ENCODE measurements around the gene SHISAL2A. TPM values are rescaled to one million over a fixed set of nuclear protein-coding genes. Genes with fewer than 3 reads are reported as not detected.

SHISAL2A gene
- total and polyA plus RNA-seq, 2 of the 13 experiments (the other 11 are each of a cell fraction or from before 2014, with no cell fraction given), result not detected

DNA sequence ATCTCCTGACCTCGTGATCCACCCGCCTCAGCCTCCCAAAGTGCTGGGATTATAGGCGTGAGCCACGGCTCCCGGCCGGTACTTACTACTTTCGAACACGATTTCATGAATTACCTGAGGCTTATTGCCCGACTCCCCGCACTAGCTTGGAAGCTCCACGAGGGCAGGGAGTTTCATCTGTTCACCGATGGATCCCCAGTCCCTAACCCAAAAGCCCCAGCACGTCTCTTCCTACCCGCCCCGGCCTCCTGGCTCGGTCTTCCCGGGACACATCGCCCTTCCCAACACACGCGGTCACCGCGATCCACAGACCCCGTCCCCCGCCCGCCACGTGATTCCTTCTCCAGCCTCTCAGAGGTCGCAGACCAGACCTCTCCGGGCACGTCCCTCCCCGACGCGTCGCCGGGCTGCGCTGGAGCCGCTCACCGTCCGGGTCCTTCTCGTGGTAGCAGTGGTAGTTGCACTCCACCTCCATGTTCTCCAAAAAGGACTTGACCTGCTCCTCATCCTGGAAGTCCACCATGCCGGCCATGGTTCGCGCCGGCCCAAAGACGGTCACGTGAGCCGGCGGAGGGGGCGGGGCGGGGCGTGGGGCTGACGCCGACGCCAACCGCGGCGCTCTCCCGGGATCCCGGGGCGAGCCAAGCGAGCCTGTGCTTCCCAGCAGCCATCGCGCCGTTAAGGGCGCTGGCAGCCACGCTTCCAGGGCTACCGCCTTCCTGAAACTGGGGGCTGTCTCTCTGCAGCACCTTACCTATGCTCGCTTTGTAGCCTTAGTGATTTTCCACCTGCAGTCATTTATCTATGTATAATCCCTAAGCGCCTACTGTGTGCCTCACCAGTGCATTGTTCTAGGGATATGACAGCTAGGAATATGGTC lies 65.1 kb downstream of the SHISAL2A start, which contains the start of gene COA7 (continued):
- TF ChIP-seq, protein P1, sequence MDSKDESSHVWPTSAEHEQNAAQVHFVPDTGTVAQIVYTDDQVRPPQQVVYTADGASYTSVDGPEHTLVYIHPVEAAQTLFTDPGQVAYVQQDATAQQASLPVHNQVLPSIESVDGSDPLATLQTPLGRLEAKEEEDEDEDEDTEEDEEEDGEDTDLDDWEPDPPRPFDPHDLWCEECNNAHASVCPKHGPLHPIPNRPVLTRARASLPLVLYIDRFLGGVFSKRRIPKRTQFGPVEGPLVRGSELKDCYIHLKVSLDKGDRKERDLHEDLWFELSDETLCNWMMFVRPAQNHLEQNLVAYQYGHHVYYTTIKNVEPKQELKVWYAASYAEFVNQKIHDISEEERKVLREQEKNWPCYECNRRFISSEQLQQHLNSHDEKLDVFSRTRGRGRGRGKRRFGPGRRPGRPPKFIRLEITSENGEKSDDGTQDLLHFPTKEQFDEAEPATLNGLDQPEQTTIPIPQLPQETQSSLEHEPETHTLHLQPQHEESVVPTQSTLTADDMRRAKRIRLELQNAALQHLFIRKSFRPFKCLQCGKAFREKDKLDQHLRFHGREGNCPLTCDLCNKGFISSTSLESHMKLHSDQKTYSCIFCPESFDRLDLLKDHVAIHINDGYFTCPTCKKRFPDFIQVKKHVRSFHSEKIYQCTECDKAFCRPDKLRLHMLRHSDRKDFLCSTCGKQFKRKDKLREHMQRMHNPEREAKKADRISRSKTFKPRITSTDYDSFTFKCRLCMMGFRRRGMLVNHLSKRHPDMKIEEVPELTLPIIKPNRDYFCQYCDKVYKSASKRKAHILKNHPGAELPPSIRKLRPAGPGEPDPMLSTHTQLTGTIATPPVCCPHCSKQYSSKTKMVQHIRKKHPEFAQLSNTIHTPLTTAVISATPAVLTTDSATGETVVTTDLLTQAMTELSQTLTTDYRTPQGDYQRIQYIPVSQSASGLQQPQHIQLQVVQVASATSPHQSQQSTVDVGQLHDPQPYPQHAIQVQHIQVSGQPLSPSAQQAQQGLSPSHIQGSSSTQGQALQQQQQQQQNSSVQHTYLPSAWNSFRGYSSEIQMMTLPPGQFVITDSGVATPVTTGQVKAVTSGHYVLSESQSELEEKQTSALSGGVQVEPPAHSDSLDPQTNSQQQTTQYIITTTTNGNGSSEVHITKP (CRISPR knock-in tag; IDR thresholded peaks at IDR 0.05; ENCODE audit: low read depth), result peak; percentile 76; the same call in 1 of the 2 replicates
- no peak for TF ChIP-seq ZNF10 (CRISPR knock-in tag; IDR thresholded peaks at IDR 0.05; ENCODE audit: borderline replicate concordance, low read depth)
- no peak; the same call in 1 of the 2 replicates for TF ChIP-seq ZNF17 (CRISPR knock-in tag; IDR thresholded peaks at IDR 0.05)
- TF ChIP-seq KLF11 (CRISPR knock-in tag; IDR thresholded peaks at IDR 0.05), result peak; percentile 64; the same call in 1 of the 2 replicates
- no peak for TF ChIP-seq HMG20B (CRISPR knock-in tag; conservative IDR thresholded peaks at IDR 0.05)
- TF ChIP-seq ZNF282 (IDR thresholded peaks at IDR 0.05; ENCODE audit: partially characterized antibody), result no peak
- TF ChIP-seq, protein P2, sequence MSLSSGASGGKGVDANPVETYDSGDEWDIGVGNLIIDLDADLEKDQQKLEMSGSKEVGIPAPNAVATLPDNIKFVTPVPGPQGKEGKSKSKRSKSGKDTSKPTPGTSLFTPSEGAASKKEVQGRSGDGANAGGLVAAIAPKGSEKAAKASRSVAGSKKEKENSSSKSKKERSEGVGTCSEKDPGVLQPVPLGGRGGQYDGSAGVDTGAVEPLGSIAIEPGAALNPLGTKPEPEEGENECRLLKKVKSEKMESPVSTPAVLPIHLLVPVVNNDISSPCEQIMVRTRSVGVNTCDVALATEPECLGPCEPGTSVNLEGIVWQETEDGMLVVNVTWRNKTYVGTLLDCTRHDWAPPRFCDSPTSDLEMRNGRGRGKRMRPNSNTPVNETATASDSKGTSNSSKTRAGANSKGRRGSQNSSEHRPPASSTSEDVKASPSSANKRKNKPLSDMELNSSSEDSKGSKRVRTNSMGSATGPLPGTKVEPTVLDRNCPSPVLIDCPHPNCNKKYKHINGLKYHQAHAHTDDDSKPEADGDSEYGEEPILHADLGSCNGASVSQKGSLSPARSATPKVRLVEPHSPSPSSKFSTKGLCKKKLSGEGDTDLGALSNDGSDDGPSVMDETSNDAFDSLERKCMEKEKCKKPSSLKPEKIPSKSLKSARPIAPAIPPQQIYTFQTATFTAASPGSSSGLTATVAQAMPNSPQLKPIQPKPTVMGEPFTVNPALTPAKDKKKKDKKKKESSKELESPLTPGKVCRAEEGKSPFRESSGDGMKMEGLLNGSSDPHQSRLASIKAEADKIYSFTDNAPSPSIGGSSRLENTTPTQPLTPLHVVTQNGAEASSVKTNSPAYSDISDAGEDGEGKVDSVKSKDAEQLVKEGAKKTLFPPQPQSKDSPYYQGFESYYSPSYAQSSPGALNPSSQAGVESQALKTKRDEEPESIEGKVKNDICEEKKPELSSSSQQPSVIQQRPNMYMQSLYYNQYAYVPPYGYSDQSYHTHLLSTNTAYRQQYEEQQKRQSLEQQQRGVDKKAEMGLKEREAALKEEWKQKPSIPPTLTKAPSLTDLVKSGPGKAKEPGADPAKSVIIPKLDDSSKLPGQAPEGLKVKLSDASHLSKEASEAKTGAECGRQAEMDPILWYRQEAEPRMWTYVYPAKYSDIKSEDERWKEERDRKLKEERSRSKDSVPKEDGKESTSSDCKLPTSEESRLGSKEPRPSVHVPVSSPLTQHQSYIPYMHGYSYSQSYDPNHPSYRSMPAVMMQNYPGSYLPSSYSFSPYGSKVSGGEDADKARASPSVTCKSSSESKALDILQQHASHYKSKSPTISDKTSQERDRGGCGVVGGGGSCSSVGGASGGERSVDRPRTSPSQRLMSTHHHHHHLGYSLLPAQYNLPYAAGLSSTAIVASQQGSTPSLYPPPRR (CRISPR knock-in tag; IDR thresholded peaks at IDR 0.05; ENCODE audit: borderline replicate concordance), result peak; percentile 49; the same call in 1 of the 2 replicates
- TF ChIP-seq, protein P3, sequence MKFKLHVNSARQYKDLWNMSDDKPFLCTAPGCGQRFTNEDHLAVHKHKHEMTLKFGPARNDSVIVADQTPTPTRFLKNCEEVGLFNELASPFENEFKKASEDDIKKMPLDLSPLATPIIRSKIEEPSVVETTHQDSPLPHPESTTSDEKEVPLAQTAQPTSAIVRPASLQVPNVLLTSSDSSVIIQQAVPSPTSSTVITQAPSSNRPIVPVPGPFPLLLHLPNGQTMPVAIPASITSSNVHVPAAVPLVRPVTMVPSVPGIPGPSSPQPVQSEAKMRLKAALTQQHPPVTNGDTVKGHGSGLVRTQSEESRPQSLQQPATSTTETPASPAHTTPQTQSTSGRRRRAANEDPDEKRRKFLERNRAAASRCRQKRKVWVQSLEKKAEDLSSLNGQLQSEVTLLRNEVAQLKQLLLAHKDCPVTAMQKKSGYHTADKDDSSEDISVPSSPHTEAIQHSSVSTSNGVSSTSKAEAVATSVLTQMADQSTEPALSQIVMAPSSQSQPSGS (CRISPR knock-in tag; IDR thresholded peaks at IDR 0.05), result peak; percentile 42; the same call in 1 of the 2 replicates
- peak; percentile 90 for TF ChIP-seq ZNF143 (CRISPR knock-in tag; IDR thresholded peaks at IDR 0.05)
- no peak for TF ChIP-seq STAG1 (CRISPR knock-in tag; IDR thresholded peaks at IDR 0.05)
- TF ChIP-seq, protein P4, sequence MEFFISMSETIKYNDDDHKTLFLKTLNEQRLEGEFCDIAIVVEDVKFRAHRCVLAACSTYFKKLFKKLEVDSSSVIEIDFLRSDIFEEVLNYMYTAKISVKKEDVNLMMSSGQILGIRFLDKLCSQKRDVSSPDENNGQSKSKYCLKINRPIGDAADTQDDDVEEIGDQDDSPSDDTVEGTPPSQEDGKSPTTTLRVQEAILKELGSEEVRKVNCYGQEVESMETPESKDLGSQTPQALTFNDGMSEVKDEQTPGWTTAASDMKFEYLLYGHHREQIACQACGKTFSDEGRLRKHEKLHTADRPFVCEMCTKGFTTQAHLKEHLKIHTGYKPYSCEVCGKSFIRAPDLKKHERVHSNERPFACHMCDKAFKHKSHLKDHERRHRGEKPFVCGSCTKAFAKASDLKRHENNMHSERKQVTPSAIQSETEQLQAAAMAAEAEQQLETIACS (CRISPR knock-in tag; IDR thresholded peaks at IDR 0.05), result peak; percentile 36; the same call in 1 of the 2 replicates
- 0 out of 2 replicates have a peak, but pooled peaks have one; percentile 26 for TF ChIP-seq MYNN (CRISPR knock-in tag; IDR thresholded peaks at IDR 0.05; ENCODE audit: low read depth)
- no peak for TF ChIP-seq SIN3A (IDR thresholded peaks at IDR 0.05; ENCODE audit: borderline replicate concordance, low read depth, low read length)
- no peak for TF ChIP-seq CC2D1A (CRISPR knock-in tag; IDR thresholded peaks at IDR 0.05)
- TF ChIP-seq RORA (CRISPR knock-in tag; IDR thresholded peaks at IDR 0.05), result no peak; the same call in 1 of the 2 replicates
- TF ChIP-seq GPN1 (CRISPR knock-in tag; IDR thresholded peaks at IDR 0.05; ENCODE audit: borderline replicate concordance), result 0 out of 2 replicates have a peak, but pooled peaks have one; percentile 23
- TF ChIP-seq NKX3-1 (CRISPR knock-in tag; IDR thresholded peaks at IDR 0.05), result peak; percentile 85

Measured in HepG2 (cell line).